Measurements from ENCODE around the gene COL24A1. TPM values are rescaled to one million over a fixed set of nuclear protein-coding genes. Genes with fewer than 3 reads are reported as not detected.
A peak's percentile ranks its signal among the peaks of the same experiment; 100 is the strongest.

Gene COL24A1
- total and polyA plus RNA-seq, 2 donors (not counting 3 experiments of a cell fraction or from before 2014, with no cell fraction given): 0.03 TPM; not detected in 1

DNA sequence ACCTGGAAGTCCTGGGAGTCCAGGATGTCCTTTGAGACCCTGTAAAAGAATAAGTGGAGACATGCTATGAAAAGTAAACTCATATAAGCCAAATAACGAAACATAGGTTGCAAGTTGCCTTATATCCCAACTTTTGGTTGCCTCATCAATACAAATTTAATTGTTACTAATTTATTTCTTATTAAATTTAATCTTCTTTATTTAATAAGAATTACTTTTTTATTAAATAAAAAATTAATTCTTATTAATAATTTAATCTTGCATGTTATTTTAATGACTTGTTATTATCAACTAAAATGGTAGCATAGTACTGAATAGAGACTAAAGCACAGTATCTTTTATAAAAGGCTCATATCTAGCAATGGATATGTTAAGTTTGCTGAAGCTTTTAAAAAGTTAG, 92.9 kb downstream of the COL24A1 start:
- dilution Hi-C loops (cut with MboI; ENCODE audit: extremely low pct_ligation_motif_present, low sequenced_read_pairs): no loop called here
- Histone ChIP-seq H3K79me2 (ENCODE audit: control insufficient read depth, insufficient read depth, low read length) (no peaks in the 10 kb centered on the region), H2AFZ (ENCODE audit: low read depth, low read length) (no peak overlapping the region), H3K4me2 (ENCODE audit: insufficient read depth, low read length) (no peak overlapping the region), H3K27me3 (ENCODE audit: control insufficient read depth in 2 of 2, insufficient read depth in 2 of 2, low read length in 2 of 2) (no peaks in the 10 kb centered on the region), H3K4me1 (ENCODE audit: control insufficient read depth, extremely low read depth, insufficient read depth, low read length) (peaks cover 21% of the 10 kb centered on the region), H4K20me1 (replicated peaks; ENCODE audit: control insufficient read depth, extremely low read depth, insufficient read depth, low read length) (no peaks in the 10 kb centered on the region), H3K36me3 (ENCODE audit: control insufficient read depth in 2 of 2, extremely low read depth in 1 of 2, insufficient read depth in 2 of 2, low read length in 2 of 2) (no peaks in the 10 kb centered on the region), H3K9me1 (replicated peaks; ENCODE audit: control insufficient read depth, extremely low read depth, insufficient read depth, low read length) (no peaks in the 10 kb centered on the region), H3K27ac (ENCODE audit: insufficient read depth, low read depth, low read length) (no peak overlapping the region), H3K9me3 (replicated peaks; ENCODE audit: control insufficient read depth, insufficient read depth, low read length) (no peaks in the 10 kb centered on the region), H3K4me3 (replicated peaks in 1 of 3; ENCODE audit: insufficient read depth in 1 of 3, low read depth in 1 of 3, low read length in 3 of 3) (no peak overlapping the region), H3K9ac (replicated peaks; ENCODE audit: extremely low read depth, insufficient read depth, low read length) (no peak overlapping the region)
- TF ChIP-seq FOS (IDR thresholded peaks at IDR 0.05; ENCODE audit: borderline replicate concordance, insufficient read depth, low read length) (no peak), POLR2A (IDR thresholded peaks at IDR 0.05; ENCODE audit: low read depth, low read length) (no peak), EZH2 (IDR thresholded peaks at IDR 0.05; ENCODE audit: borderline replicate concordance, low read depth, low read length, severe bottlenecking) (no peak), GATA2 (IDR thresholded peaks at IDR 0.05; ENCODE audit: insufficient read depth, insufficient read length, low read depth, low read length) (no peak)
- TF ChIP-seq, protein P1, sequence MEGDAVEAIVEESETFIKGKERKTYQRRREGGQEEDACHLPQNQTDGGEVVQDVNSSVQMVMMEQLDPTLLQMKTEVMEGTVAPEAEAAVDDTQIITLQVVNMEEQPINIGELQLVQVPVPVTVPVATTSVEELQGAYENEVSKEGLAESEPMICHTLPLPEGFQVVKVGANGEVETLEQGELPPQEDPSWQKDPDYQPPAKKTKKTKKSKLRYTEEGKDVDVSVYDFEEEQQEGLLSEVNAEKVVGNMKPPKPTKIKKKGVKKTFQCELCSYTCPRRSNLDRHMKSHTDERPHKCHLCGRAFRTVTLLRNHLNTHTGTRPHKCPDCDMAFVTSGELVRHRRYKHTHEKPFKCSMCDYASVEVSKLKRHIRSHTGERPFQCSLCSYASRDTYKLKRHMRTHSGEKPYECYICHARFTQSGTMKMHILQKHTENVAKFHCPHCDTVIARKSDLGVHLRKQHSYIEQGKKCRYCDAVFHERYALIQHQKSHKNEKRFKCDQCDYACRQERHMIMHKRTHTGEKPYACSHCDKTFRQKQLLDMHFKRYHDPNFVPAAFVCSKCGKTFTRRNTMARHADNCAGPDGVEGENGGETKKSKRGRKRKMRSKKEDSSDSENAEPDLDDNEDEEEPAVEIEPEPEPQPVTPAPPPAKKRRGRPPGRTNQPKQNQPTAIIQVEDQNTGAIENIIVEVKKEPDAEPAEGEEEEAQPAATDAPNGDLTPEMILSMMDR (IDR thresholded peaks at IDR 0.05; ENCODE audit: extremely low read depth in 1 of 2, insufficient read depth in 1 of 2, low read depth in 1 of 2, low read length in 2 of 2): no peak
- intact Hi-C loops (cut with micrococcal nuclease): no loop called here
- ChIA-PET CTCF (interaction anchor here (1.6 to 2.1 kb wide), 2 partner anchors 18 to 45 kb away, joined by 3 to 7 read pairs; no protein-coding TSS in a partner anchor), POLR2A (no interaction called here)
- DNase-seq (ENCODE audit: low read depth, low spot score) (no peak), FAIRE-seq (no peak)
- no TSS peak for BruUV-seq (replicated peaks)

DNA sequence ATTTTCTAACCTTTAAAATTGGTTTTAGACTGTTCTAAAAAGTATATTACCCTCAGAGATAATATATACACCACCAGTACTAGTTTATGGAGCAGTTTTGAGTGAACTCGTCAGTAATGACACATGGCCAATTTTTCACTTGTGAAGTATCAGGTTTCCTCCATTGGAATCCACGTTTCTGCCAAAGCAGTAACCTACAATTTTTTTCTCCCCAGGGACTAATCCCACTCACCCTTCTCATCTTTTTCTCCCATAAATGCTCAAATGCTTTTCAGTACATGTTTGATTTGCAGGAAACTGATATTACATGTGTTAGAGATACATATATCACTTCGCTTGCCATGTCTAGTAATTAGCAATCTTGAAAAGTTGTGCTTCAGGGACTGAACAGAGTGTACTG, 94.1 kb downstream of the COL24A1 start:
- POLR2A ChIA-PET: no interaction called here
- Histone ChIP-seq H3K27ac (ENCODE audit: insufficient read depth, low read depth, low read length) (no peak overlapping the region), H3K4me2 (ENCODE audit: insufficient read depth, low read length) (no peak overlapping the region), H3K4me3 (replicated peaks in 1 of 3; ENCODE audit: insufficient read depth in 1 of 3, low read depth in 1 of 3, low read length in 3 of 3) (no peak overlapping the region), H3K9ac (replicated peaks; ENCODE audit: extremely low read depth, insufficient read depth, low read length) (no peak overlapping the region), H4K20me1 (replicated peaks; ENCODE audit: control insufficient read depth, extremely low read depth, insufficient read depth, low read length) (no peaks in the 10 kb centered on the region), H3K9me1 (replicated peaks; ENCODE audit: control insufficient read depth, extremely low read depth, insufficient read depth, low read length) (no peaks in the 10 kb centered on the region), H3K79me2 (ENCODE audit: control insufficient read depth, insufficient read depth, low read length) (no peaks in the 10 kb centered on the region), H3K4me1 (ENCODE audit: control insufficient read depth, extremely low read depth, insufficient read depth, low read length) (peaks cover 8% of the 10 kb centered on the region), H3K9me3 (replicated peaks; ENCODE audit: control insufficient read depth, insufficient read depth, low read length) (no peaks in the 10 kb centered on the region), H3K27me3 (ENCODE audit: control insufficient read depth in 2 of 2, insufficient read depth in 2 of 2, low read length in 2 of 2) (no peaks in the 10 kb centered on the region), H3K36me3 (ENCODE audit: control insufficient read depth in 2 of 2, extremely low read depth in 1 of 2, insufficient read depth in 2 of 2, low read length in 2 of 2) (no peaks in the 10 kb centered on the region), H2AFZ (ENCODE audit: low read depth, low read length) (peak overlapping the region; percentile 27)
- FAIRE-seq (no peak), DNase-seq (ENCODE audit: low read depth, low spot score) (peak; percentile 8)
- CTCF ChIA-PET: interaction anchor here (2.1 kb wide), 1 partner anchor 44 kb away, joined by 7 read pairs; no protein-coding TSS in a partner anchor
- intact Hi-C loops (cut with micrococcal nuclease): no loop called here
- TF ChIP-seq JUN (IDR thresholded peaks at IDR 0.05; ENCODE audit: borderline replicate concordance, insufficient read depth, insufficient read length, low read depth): no peak
- no peak for TF ChIP-seq POLR2A (IDR thresholded peaks at IDR 0.05; ENCODE audit: low read depth, low read length)
- TF ChIP-seq GATA2 (IDR thresholded peaks at IDR 0.05; ENCODE audit: insufficient read depth, insufficient read length, low read depth, low read length): no peak
- TF ChIP-seq POLR2AphosphoS5 (IDR thresholded peaks at IDR 0.05; ENCODE audit: insufficient read depth, low read depth, low read length): no peak
- no peak for TF ChIP-seq FOS (IDR thresholded peaks at IDR 0.05; ENCODE audit: borderline replicate concordance, insufficient read depth, low read length)
- no peak for TF ChIP-seq MYC (IDR thresholded peaks at IDR 0.05; ENCODE audit: low read depth, low read length)
- TF ChIP-seq, protein P2, sequence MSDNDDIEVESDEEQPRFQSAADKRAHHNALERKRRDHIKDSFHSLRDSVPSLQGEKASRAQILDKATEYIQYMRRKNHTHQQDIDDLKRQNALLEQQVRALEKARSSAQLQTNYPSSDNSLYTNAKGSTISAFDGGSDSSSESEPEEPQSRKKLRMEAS (IDR thresholded peaks at IDR 0.05; ENCODE audit: insufficient read depth, insufficient read length): no peak
- TF ChIP-seq, protein P1 (IDR thresholded peaks at IDR 0.05; ENCODE audit: extremely low read depth in 1 of 2, insufficient read depth in 1 of 2, low read depth in 1 of 2, low read length in 2 of 2): no peak
- TF ChIP-seq EZH2 (IDR thresholded peaks at IDR 0.05; ENCODE audit: borderline replicate concordance, low read depth, low read length, severe bottlenecking): no peak
- BruUV-seq (replicated peaks): no TSS peak
- dilution Hi-C loops (cut with MboI; ENCODE audit: extremely low pct_ligation_motif_present, low sequenced_read_pairs): no loop called here

Measured in endothelial cell of umbilical vein (primary cell).